NCI-H146 treated with DMSO at 0.1 percent for 48 hours (cell line): Measurements from ENCODE around the gene AGAP6.
"Not testable (repeated sequence)": the region's sequence is repeated elsewhere in the genome, so short reads cannot be mapped to it uniquely, and the experiment has no call there.

Experiments used
- DNase-seq: peaks from one replicate; lab custom pipeline; 2025; ENCODE audit not compliant: unreplicated experiment; lab: John Stamatoyannopoulos, UW

Gene AGAP6

DNA sequence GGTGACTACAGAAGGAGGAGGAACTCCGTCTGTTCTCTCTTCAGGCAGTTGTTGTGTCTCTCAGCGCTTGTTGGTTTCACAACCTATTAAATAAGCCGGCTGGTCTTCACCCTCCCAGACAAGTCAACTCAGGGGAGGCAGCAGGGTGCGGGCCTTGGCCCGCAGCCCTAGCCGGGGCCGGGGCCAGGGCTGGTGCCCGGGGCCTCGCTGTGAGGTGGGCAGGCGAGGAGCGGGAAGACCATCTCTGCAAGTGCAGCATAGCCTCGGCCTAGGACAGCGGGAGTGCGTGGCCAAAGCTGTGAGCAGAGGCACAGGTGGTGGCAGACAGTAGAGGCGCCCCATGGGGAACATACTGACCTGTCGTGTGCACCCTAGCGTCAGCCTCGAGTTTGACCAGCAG lies at the start of gene AGAP6:
AGAP6 (plus strand) TSS at position 31 of the 400 bp plus-strand sequence; CDS start at position 341, 310 bp downstream.
- not testable (repeated sequence) for DNase-seq

DNA sequence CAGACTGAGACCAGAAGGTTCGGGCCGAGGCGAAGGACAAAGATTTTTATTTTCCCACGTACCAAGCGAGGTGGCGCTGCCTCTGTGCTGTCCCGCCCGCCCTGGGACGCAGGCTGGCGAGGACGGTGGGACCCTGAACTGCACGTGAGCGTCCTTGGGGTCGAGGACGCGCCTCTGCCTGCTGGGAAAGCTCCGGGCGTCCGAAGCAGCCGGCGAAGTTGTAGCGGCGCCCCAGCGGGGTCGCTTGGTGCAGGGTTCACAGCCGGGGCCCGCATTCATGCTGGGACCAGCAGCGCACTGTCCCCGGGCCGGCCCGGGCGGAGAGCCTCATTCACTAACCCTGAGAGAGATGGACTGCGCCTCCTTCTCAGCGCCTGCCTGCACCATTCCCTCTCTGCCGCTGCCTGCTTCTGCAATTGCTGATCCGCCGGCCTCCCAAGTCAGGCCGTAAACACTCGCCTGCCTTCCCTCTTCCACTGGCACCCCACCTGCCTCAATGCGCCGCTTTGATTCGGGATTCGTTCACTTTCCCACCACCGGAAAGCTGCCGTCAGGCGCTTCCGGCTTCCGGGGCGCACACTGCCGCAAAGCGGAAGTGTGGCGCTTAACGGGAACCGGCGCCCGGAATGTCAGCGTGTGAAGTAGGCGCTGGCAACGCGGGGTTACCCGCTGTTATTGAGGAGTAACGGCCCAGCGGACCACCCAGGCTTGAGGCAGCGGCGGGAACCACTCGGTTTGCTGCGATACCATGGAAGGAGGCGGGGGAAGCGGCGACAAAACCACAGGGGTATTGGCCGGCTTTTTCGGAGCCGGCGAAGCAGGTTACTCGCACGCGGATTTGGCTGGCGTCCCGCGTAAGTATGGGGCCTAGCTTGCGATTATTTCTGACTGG lies 46.5 kb upstream of the AGAP6 start, which contains the start of the genes PARG and TIMM23B:
PARG (minus strand) TSS at position 581 of the 892 bp plus-strand sequence; CDS start at position 279, 302 bp downstream.
TIMM23B (plus strand) TSS at position 607 of the 892 bp plus-strand sequence; CDS start at position 749, 142 bp downstream.
- peak; percentile 29 for DNase-seq

DNA sequence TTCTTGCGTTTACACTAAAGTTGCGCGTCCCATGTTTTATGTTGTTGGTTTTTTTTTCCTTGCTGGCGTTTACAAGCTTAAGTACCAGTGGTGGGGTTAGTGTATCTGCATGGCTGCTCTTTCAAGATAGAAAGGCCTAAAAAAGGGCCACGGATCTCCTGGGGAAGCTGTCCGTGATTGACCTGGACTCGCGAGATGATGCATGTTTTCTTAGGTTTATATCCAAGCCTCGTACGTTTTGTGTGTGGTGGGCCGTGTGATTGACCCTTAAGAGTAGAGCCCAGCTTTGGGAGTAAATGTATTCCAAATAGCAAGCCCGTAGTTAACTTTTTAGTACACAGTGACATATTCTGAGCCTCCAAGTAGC lies 45.9 kb upstream of the AGAP6 start:
- not testable (repeated sequence) for DNase-seq

DNA sequence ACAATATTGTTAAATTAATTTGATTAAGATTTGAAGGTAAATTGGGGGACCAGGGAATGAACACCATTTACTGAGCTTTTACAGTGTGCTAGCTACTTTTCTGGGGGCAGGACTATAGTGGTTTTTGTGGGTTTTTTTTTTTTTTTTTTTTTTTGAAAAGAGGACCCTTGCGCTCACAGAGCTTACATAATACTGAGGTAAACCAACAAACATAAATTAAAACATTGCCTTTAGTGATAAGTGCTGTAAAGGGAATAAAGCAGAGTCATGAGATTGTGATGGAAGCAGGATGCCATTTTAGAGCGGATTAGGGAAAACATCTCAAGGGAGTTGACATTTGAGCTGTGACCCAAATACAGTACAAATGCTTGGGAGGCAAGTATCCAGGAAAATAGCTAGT lies 44.6 kb upstream of the AGAP6 start:
- not testable (repeated sequence) for DNase-seq

DNA sequence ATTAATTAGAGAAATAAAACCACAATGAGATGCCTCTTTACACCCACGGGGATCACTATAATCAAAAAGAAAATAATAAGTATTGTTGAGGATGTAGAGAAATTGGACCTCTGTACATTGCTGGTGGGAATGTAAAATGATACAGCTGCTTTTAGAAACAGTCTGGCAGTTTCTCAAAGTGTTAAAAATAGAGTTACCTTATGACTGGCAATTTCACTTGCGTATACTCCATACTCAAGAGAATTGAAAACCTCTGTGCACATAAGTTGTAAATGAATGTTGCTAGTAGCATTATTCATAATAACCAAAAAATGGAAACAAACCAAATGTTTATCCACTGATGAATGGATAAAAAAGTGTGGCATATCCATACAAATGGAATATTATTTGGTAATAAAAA lies 40.1 kb upstream of the AGAP6 start:
- DNase-seq, result not testable (repeated sequence)

DNA sequence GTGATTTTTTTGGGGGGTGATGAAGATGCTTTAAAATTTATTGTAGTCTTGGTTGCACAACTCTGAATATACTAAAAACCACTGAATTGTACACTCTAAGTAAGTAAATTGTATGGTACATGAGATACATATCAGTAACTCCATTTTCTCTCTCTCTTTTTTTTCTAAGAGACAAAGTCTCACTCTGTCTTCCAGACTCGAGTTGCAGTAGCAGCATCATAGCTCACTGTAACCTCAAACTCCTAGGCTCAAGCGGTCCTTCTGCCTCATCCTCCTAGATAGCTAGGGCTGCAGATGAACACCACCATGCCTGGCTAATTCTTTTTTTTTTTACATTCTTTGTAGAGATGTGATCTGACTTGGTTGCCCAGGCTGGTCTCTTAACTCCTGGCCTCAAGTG lies 39.5 kb upstream of the AGAP6 start:
- DNase-seq, result not testable (repeated sequence)

DNA sequence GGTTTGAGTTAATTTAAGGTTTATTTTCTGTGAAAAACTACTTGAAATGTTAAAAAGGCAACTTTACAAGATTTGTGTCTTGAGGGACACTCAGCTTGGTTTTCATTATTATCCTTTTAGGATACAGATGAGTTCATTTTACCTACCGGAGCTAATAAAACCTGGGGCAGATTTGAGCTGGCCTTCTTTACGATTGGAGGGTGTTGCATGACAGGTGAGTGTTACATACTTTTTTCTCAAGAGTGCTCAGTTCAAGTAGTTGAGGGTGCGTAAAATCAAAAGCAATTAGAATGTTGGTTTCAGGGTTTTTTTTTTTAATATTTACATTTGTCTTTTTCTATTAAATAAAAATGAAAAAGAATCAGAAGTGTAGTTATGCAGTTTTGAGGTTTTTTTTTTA lies 36.2 kb upstream of the AGAP6 start:
- not testable (repeated sequence) for DNase-seq

DNA sequence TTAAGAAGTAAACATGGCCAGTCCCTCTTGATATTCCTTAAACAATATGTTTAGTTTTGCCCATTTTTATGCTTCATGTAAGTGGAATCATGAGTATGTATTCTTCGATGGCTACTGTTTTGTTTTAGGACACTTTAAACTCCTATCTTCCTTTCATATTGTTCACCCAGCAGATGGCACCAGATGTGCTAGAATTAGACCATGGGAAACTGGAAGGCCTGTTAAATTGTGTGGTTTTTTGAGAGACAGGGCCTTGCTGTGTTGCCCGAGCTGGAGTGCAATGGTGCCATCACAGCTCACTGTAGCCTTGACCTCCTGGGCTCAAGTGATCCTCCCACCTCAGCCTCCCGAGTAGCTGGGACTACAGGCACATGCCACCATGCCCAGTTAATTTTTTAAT lies 35.1 kb upstream of the AGAP6 start:
- not testable (repeated sequence) for DNase-seq

DNA sequence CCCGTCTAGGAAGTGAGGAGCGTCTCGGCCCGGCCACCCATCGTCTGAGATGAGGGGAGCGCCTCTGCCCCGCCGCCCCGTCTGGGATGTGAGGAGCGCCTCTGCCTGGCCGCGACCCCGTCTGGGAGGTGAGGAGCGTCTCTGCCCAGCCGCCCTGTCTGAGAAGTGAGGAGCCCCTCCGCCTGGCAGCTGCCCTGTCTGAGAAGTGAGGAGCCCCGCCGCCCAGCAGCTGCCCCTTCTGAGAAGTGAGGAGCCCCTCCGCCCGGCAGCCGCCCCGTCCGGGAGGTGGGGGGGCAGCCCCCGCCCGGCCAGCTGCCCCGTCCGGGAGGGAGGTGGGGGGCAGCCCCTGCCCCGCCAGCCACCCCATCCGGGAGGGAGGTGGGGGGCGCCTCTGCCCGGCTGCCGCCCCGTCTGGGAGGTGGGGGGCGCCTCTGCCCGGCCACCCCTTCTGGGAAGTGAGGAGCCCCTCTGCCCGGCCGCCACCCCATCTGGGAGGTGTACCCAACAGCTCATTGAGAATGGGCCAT lies 17.8 kb upstream of the AGAP6 start:
- not testable (repeated sequence) for DNase-seq

DNA sequence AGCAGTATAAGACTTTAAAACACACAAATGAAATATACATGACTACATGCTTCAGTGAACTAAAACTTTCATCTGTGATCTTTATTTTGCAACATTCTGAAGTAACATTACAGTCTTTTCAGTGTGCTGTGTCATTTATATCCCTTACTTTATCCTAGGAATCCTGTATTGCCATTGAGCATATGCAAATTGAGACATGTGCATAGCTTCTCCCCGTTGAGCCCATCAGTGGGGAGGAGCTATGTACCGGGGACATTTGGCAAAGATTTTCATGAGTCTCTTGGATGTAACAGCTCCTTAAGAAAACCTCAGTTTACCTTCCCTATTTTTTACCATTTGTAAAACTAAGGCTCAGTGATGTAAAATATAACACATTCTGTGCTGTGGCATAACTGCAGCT lies 16.7 kb upstream of the AGAP6 start:
- not testable (repeated sequence) for DNase-seq

DNA sequence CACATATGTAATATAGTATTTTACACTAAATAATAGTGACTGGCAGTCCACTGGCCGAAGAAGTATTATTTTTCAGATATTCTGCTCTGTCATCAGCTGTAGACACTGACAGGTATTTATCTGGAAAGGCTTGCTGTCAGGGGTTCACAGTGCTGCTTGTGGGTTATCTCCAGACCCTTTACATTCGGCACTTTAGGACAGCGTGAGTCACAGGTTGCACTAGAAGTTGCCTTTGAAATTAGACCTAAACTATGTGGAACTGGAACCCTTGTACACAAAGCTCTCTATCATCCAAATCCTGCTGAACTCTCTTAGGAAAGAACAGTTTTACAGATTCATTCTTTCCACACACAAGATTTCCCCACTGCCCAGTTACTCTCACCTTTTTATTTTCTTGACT lies 16.1 kb upstream of the AGAP6 start:
- not testable (repeated sequence) for DNase-seq

DNA sequence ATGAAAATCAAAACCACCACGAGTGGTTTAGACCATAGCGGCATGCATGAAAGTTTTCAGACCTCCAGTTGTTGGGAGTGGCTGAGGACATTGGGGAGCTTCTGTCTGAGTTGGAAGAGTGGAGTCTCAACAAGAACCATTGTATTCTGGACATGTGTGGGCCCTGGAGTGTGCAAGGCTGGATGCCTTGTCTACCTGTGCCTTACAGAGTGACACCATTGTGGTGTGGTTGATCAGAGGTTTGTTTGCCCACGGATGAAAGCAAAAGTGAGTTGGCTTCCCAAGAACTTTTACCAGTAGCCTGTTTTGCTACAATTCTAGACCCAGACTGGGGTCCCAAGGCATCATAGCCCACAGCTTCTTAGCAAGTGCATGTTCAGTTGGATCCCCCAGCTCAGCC lies 10.4 kb upstream of the AGAP6 start:
- DNase-seq, result not testable (repeated sequence)

DNA sequence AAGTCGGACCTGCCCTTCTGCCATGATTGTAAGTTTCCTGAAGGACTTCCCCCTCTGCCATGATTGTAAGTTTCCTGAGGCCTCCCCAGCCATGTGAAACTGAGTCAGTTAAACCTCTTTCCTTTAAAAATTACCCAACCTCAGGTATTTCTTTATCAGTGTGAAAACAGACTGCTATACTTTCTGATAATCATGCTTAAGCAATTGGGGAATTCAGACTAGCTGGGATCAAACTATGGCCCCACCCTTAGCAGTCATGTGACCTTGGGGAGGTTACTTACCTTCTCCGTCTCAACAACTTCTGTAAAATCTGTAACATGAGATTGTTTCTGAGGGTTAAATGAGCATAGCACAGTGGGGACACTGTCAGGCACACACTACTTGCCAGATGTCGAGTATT lies 999 bp upstream of the AGAP6 start:
- DNase-seq, result not testable (repeated sequence)

DNA sequence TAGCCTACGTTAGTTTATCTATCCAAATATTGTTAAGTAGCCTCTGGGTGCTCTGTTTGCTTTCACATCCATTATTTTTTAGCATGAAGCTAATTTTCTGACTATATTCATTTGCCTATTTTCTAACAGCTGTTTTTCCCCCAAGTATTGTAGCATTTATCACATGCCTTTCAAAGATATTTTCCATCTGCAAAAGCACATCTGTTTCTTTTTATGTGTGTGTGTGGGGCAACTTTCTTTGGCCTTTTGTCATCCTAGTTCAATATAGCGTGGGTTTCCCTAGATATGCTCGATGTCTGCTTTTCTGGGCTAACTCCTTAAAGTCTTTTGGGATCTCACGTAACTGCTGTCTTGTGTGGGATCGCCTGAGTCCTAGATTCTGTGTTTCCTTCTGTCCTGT lies 7.1 kb downstream of the AGAP6 start:
- not testable (repeated sequence) for DNase-seq

DNA sequence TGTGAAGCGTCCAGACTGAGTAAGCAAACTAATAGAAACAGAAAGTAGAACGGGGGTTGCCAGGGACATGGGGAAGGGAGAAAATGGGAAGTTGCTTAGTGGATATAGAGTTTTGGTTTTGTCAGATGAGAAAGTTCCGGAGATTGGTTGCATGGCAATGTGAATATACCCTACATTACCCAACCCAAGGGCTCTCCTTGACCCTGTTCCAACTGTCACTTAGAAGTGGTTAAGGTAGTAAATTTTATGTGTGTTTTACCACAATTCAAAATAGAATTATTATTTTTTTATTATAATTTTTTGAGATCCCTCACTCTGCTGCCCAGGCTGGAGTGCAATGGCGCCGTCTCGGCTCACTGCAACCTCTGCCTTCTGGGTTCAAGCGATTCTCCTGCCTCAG lies 25.8 kb downstream of the AGAP6 start:
- not testable (repeated sequence) for DNase-seq

DNA sequence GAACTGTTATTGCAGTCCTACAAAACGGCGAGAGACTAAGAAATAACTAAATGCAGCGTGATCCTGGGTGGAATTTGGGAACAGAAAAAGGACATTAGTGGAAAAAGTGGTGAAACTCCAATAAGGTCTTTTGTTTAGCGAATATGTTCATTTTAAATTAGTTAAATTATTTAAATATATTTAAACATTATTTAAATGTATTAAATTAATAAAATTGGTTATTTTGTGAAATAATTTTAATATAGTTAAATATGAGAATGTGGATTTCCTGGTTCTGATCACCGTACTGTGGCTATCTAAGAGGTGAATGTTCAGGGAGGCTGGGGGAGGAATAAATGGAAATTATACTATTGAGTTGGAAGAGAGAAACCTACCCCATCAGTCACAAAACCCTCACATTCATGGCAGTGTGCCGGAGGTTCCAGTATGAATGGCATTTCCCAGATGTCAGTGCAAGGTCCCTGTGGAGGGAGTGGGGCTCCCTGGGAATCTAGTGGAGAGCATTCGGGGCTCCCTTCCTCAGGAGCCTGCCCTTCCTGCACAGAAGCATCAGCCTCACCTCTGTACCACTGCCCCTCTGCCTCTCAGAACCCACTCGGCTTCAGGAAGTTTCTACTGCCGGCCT lies 27.5 kb downstream of the AGAP6 start:
- DNase-seq, result not testable (repeated sequence)

DNA sequence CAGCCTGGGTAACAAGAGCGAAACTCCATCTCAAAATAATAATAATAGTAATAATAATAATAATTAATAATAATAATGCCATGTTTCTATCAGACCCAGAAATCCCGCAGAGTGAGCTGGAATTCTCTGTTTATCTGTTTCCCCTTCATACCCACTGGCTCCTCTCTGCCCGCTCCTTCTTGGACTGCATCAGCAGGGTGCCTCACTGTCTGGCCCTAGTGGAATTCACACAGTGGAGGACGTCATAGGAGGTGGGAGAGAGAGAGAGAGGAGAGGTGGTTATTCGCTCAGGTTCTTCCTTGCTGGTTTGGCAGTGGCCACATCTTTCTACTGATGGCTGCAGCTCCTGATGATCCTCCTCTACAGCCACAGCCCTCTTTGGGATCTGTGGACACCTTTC lies 28.7 kb downstream of the AGAP6 start:
- not testable (repeated sequence) for DNase-seq

DNA sequence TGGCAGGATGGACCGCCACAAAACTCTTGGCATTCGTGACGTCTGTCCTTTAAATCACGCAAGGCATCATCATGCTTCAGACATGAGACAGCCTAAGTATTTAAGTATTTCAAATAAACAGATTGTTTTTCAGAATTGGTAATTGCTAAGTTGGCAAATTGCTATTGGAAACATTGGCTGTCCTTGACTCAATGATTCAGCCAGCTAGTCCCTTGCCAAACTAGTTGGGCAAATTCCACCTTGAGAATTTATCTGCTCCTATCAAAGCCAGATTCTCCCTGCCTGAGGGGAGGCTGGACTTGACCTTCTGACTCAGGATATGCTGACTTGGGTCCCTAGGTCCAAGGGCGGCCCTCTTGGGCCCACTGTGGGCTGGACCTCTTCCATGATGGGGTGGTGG lies 29.4 kb downstream of the AGAP6 start:
- DNase-seq, result not testable (repeated sequence)

DNA sequence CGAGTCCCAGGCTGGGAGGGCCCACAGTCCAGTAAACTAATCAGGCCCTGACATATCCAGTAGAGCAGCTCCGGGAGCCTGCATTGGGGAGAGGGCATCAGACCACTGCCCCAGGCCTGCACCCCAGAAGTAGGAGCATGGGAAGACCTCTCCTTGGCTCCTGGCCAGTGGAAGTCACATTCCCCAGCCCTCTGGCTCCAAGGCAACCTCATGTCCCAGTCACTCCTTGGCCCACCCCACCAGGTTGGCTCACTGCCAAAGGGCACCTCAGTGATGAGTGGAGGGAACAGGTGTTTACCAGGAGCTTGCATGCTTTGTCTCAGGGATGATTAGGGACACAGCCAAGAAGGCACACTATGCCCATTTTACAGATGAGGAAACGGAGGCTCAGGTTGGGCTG lies 31.1 kb downstream of the AGAP6 start:
- DNase-seq, result not testable (repeated sequence)

DNA sequence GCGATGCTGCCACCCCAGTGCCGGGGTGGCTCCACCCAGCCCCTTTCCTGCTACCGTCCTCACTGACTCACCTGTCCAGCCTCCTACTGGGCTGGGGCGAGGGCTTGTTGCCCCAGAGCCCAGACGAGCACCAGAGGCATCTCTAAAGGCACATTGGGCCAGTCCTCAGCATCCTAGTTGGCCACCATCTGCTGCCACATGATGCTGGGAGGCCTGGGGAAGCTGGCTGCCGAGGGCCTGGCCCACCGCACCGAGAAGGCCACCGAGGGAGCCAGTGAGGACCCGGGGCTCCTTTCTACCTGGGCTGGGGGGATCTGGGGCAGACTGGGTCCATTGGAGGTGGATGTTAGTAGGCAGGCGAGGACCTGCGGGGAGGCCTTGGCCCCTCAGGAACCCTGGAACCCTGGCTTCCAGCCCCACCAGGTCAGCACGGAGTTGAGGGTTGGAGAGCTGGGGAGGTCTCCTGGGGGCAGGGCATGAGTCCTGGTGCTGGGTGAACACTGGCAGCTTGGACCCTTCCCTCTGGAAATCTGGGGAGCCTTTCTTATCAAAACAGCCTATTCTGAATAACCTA lies 32.3 kb downstream of the AGAP6 start:
- not testable (repeated sequence) for DNase-seq

DNA sequence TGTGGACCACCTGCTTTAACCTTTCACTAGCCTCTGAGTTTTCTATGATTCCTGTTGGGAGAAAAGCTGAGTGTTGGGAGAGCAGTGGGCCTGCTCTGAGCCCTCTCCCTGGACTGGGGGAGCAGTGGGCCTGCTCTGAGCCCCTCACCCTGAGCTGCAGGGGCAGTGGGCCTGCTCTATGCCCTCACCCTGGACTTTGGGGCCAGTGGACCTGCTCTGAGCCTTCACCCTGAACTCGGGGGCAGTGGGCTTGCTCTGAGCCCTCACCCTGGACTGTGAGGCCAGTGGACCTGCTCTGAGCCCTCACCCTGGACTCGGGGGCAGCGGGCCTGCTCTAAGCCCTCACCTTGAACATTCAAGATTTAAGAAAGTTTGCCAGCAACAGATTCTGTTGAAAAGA lies 33.4 kb downstream of the AGAP6 start:
- no peak for DNase-seq
